Renal cortex interstitium (tissue), 11 donors: ENCODE results near the gene NUB1. TPM values are rescaled to one million over a fixed set of nuclear protein-coding genes. Genes with fewer than 3 reads are reported as not detected.
A peak's percentile ranks its signal among the peaks of the same experiment; 100 is the strongest.

Experiments
- DNase-seq, 11 donors: peaks; one replicate each; pipeline ENCODE4 v3.0.0-alpha.2; 2013; ENCODE audit warnings: low read depth in 9 of 11, low spot score in 4 of 11; ENCODE audit errors: extremely low read depth in 1 of 11
- polyA plus RNA-seq, 3 donors: library from polyadenylated mRNA; unstranded; fragments of 120-200 nt; gene quantifications; one replicate each; pipeline ENCODE4 v1.2.1, GENCODE V29; 2013; ENCODE audit not compliant: insufficient read length in 3 of 3

NUB1 gene
- polyA plus RNA-seq, 3 donors, result 76.5 to 94.3 (median 82.0) TPM

- no peak for DNase-seq
Measured at GRCh38 chr7:151310578-151310977, 31.0 kb upstream of the NUB1 start.

DNA sequence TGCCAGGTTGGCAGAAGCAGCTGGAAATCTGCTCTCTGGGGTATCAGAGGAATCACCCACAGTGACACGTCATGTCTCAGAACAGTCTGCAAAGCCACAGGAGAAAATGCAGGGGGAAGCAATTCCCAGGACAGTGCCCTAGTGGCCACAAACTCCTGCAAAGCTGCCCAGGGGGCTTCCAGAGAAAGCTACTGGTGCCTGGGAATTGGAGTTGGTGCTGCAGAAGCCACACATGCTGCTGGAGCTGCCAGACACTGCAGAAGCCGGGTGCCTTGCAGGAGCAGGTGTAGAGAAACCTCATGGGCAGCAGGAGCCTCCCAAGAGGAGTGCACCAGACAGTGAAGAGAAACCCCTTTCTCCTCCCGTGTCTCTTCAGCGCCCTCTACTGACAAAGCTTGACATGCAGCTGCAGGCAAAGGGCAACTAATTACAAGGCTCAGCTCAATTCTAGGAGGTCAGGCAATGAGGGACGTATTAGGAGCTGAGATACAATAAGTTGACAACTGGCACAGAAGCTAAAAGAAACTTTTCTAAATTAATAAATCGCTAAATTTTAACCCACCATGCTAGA, 30.2 kb upstream of the NUB1 start:
- DNase-seq, result no peak

GRCh38 chr7:151312356-151312755, 29.3 kb upstream of the NUB1 start:
- no peak for DNase-seq

DNA sequence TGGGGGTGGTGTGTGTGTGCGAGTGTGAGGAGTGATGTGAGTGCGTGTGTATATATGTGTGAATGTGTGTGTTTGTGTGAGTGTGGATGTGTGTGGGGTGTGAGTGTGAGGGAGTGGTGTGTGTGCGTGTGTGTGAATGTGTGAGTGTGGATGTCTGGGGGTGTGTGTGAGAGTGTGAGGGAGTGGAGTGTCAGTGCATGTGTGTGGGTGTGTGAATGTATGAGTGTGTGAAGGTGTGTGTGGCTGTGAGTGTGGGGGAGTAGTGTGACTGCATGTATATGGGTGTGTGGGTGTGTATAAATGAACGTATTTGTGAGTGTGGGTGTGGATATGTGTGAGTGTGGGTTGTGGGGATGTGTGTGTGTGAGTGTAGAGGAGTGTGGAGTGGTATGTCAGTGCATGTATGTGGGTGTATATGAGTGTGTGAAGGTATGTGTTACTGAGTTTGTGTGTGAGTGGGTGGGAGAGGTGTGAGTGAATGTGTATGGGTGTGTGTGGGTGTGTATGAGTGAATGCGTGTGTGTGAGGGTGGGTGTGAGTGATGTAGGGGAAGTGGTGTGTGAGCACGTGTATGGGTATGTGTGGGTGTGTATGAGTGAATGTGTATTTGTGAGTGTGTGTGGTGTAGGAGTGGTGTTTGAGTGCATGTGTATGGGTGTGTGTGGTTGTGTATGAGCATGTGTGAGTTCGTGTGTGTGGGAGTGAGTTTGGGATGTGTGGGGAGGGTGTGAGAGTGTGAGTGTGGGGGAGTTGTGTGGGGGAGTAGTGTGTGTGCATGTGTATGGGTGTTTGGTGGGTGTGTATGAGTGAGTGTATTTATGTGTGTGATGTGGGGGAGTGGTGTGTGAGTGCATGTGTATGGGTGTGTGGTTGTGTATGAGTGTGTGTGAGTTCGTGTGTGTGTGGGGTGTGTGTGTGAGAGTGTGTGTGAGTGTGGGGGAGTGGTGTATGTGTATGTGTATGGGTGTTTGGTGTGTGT, 28.5 kb upstream of the NUB1 start:
- DNase-seq, result no peak

- DNase-seq, result no peak
Measured at GRCh38 chr7:151313857-151314256, 27.8 kb upstream of the NUB1 start.

DNA sequence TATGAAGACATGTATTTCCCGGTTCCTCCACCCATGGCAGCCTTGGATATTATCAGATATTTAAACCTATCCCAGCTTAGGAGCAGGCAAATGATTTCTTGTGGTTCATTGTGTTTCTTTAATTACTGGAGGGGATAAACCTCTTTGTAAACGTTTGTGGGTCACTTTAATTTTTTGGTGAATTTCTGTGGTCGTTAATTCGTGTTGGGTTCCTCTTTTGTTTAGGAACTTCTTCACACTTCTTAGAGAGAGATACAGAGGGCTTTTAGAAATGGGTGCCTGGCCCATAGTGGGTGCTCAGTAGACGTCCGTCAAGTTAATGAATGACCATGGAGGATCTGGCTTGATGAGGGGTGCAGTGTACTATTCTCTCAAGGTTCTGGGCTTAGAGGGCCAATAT, 27.2 kb upstream of the NUB1 start:
- DNase-seq, result no peak

DNA sequence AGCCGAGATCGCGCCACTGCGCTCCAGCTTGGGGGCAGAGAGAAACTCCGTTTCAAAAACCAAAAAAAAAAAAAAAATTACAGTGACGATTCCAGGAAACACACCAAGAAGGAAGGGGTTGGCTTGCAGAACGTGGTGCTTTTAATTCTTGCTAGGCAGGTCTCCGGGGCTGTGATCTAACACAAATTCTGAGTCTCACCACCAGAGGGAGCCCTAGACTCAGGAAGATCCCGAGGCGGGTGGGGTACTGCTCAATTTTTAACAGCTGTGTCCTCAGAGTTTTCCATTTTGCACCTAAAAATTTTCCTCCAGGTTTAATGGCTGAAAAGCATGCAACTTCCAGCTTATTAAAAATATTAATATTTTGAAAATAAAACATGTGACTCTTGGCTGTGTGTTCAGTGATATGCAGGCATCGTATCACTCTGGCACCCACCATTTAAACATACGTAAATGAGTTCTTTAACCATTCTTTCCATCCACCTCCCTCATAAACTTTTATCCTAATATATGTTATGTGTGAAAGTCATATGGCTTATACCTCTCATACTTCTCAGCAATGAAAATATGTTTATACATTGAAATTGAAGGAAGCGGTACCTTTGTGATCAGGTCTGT, 26.5 kb upstream of the NUB1 start:
- DNase-seq, result peak in 10 of 11 donors; percentile 38 to 76 (median 62)

GRCh38 chr7:151316896-151317295, 24.7 kb upstream of the NUB1 start:
- no peak for DNase-seq

DNA sequence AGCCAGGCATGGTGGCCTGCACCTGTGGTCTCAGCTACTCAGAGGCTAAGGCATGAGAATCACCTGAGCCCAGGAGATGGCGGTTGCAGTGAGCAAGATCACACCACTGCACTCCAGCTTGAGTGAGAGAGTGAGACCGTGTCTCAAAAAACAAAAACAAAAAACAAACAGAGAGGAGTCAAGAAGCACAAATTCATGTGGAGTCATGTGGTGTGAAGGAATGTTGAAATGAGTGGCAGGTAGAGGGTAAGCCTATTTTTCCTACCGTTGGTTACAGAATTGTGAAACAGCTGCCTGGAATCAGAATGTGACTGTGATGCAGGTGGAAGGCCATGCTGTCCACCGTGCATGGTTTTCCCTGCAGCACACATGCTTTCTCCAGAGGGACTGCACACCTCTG, 23.7 kb upstream of the NUB1 start:
- DNase-seq, result no peak

DNA sequence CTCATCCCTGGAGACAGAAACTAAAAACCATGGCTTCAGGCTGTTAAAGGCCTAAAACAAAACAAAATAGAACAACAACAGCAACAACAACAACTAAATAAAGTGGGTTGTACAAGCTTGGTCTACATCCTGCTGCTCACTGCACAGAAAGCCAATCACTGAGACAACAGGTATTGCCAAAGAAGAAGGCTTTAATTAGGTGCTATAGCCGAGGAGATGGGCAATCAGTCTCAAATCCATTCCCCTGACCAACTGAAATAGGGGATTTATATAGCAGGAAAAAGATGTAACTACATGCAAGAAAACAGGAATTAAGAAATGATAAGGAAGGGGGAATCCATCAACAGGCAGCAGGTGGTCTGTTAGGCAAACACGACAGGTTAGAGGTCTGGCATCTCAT, 22.4 kb upstream of the NUB1 start:
- no peak for DNase-seq

GRCh38 chr7:151320263-151320845, 21.3 kb upstream of the NUB1 start:
- no peak for DNase-seq

DNA sequence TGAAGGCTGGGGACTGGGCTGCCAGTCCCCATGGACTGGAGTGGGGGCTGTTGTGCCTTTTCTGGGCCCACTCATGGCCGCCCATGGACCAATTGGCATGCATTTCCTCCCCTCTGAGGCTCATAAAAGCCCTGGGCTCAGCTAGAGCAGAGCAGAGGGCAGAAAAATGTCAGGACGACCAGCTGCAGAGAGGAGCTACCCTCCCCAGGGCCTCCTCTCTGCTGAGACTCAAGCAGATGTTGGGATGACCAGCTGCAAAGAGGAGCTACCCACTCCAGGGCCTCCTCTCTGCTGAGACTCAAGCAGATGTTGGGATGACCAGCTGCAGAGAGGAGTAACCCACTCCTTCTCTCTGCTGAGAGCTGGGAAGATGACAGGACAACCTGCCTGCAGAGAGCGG, 20.3 kb upstream of the NUB1 start:
- no peak for DNase-seq

DNA sequence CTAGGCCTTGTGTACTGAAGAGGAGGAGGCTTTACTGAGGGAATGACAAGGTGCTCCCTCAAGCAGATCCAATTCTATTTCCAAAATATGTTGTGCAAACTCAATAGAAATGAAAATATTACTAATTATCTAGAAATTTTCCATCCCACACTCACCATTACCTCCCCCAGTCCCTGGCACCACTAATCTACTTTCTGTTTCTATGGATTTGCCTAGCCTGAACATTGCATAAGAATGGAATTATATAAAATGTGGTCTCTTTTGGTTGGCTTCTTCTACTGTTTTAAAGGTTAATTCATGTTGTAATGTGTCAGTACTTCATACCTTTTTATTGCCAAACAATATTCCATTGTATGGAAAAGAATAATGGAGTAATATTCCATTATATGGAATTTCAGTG, 18.7 kb upstream of the NUB1 start:
- DNase-seq, result no peak

DNA sequence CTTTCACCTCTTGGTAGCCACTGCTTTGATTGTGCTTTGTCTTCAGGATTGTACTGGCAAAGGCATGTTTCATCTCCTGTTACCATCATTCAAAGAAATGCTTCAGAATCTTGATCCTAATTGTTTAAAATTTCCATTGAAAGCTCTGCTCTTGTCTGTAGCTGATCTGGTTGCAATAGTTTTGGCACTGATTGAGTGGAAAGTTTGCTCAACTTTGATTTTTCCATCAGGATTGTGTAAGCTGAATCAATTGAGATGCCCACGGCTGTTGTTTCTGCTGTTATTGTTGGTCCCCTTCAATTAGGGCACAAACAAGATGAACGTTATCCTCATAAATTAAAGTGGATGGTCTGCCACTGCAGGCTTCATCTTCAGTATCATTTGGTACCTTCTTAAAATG, 14.6 kb upstream of the NUB1 start:
- DNase-seq, result no peak

GRCh38 chr7:151327659-151328058, 14.0 kb upstream of the NUB1 start:
- no peak for DNase-seq

DNA sequence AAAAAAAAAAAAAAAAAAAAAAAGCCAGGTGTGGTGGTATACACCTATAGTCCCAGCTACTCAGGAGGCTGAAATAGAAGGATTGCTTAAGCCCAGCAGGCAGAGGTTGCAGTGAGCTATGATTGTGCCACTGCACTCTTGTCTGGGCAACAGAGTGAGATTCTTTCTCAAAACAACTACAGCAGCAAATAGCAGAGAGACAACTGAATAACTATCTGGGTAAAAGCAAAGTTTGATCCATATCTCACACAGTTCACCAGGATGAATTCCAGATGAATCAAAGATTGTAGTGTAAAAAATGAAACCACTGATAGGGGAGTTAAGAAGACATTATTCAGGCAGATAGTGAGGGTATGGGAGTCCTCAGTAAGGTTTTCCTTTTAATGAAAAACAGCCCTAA, 11.4 kb upstream of the NUB1 start:
- no peak for DNase-seq

GRCh38 chr7:151330661-151331060, 11.0 kb upstream of the NUB1 start:
- DNase-seq, result no peak

DNA sequence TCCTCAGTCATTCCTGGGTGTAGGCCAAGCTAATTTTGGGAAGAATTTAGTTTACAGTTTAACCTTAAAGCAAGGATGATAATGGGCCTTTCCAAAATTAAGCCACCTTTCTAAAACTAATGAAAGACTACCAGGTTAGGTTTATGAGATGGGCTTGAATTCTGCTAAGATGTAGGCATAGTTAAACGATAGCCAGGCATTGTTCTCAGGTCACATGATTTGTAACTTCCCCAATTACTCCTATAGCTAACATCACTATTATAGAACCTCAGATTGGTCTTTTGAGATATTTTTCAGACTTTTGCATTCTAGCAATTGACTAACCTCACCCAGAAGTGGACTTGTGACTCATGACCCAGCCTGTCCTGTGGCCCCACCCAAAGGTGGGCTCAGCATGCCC, 7.0 kb upstream of the NUB1 start:
- DNase-seq, result no peak

GRCh38 chr7:151336027-151336708, 5.4 kb upstream of the NUB1 start:
- no peak for DNase-seq
